ENCODE measurements around the gene LRRC34. TPM values are rescaled to one million over a fixed set of nuclear protein-coding genes. Genes with fewer than 3 reads are reported as not detected.

LRRC34 gene
- total and polyA plus RNA-seq, 2 donors = 2.0 to 14.7 TPM

DNA sequence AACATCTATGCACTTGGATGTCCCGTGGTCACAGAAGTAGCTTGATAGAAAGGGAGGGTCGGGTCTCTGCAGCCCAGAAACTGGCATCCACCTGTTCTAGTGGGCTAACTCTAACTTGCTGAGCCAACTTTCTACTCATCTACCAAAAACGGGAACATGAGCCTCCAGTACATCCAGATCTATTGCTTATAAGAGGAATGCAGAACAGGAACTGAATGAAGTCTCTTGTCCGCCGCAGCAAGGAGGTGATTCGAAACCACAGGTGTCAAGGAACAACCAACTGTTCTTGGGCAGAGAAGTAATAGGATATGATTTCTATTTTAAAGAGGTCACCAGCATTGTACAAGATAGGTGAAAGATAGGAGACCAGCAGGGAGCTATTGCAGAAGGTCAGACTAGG is 65.8 kb downstream of the LRRC34 start:
- Histone ChIP-seq H3K36me3 (ENCODE audit: insufficient read depth) (no peaks in the 10 kb centered on the region), H3K4me3 (ENCODE audit: low read depth, low read length) (no peak overlapping the region), H3K4me1 (ENCODE audit: insufficient read depth) (no peaks in the 10 kb centered on the region), H3K27ac (ENCODE audit: low read depth) (no peak overlapping the region)
- 54% methylated on average over 6 of the region's 6 CpGs for WGBS
- DNase-seq (ENCODE audit: extremely low spot score) = no peak

GRCh38 chr3:169744366-169745054 is 68.2 kb downstream of the LRRC34 start:
- Histone ChIP-seq H3K4me3 (ENCODE audit: low read depth, low read length) (no peak overlapping the region), H3K27ac (ENCODE audit: low read depth) (no peak overlapping the region)
- 0% methylated on average over 1 of the region's 1 CpG for WGBS

More at GRCh38 chr3:169744366-169745054, 68.2 kb downstream of the LRRC34 start:
- Histone ChIP-seq H3K4me1 (ENCODE audit: insufficient read depth) (no peaks in the 10 kb centered on the region), H3K36me3 (ENCODE audit: insufficient read depth) (no peaks in the 10 kb centered on the region)
- no peak for DNase-seq (ENCODE audit: extremely low spot score)

Other genes starting within 250 kb of the LRRC34 start
- 74.4 TPM for gene MECOM, start 149.2 kb downstream of the LRRC34 start, total RNA-seq
- 14.5 TPM for gene MECOM, start 149.2 kb downstream of the LRRC34 start, polyA plus RNA-seq
- gene TERC, start 47.8 kb downstream of the LRRC34 start, total RNA-seq = 108 TPM
- not detected for gene TERC, start 47.8 kb downstream of the LRRC34 start, polyA plus RNA-seq
- gene ACTRT3, start 43.3 kb downstream of the LRRC34 start, total RNA-seq = 3.3 TPM
- gene ACTRT3, start 43.3 kb downstream of the LRRC34 start, polyA plus RNA-seq = 2.4 TPM
- gene MYNN, start 39.5 kb downstream of the LRRC34 start, total RNA-seq = 50.8 TPM
- 11.9 TPM for gene MYNN, start 39.5 kb downstream of the LRRC34 start, polyA plus RNA-seq
- not detected for gene LRRIQ4, start within 50 bp of the LRRC34 start, total RNA-seq
- gene LRRIQ4, start within 50 bp of the LRRC34 start, polyA plus RNA-seq = not detected
- gene LRRC31, start 57.0 kb upstream of the LRRC34 start, total RNA-seq = not detected
- gene LRRC31, start 57.0 kb upstream of the LRRC34 start, polyA plus RNA-seq = not detected
- gene SAMD7, start 98.7 kb upstream of the LRRC34 start, total RNA-seq = not detected
- gene SAMD7, start 98.7 kb upstream of the LRRC34 start, polyA plus RNA-seq = not detected
- gene SEC62, start 153.9 kb upstream of the LRRC34 start, total RNA-seq = 78.9 TPM
- gene SEC62, start 153.9 kb upstream of the LRRC34 start, polyA plus RNA-seq = 65.5 TPM
- gene GPR160, start 225.1 kb upstream of the LRRC34 start, total RNA-seq = 25.9 TPM
- 4.0 TPM for gene GPR160, start 225.1 kb upstream of the LRRC34 start, polyA plus RNA-seq